Measurements from ENCODE around the gene AMBRA1. TPM values are rescaled to one million over a fixed set of nuclear protein-coding genes. Genes with fewer than 3 reads are reported as not detected.

Gene AMBRA1
- total RNA-seq, 4 donors from 2014 or later, result 36.0 to 59.2 (median 51.9) TPM

DNA sequence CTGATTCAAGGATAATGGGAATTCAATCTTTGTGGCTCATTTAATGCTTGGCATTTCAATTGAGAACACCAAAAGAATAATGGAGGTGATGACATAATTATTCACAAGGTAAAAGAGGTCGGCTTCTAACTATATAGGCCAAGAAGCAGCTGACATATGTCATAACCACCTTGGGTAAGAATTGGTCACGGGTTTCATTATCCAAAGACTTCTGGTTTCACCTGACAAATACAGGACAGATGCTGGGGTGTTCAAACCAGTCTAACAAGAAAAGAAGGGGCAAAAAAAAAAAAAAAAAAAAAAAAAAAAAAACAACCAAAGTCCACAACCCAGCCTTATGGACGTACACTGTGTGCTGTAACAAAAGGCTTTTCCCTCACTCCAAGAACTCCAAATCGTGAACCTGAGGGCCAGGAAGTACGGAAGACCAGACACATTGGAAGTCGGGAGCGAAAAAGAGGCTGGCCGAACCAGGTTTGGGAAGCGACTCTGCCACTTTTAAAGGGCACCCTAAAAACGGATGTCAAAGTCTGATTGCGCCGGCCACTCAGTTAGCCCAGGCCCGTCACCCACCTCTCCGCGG is 22.8 kb upstream of the AMBRA1 start:
- Histone ChIP-seq H3K4me3 (replicated peaks in 1 of 3) (peak overlapping the region in 2 of 3 donors; percentile 89 to 94), H3K36me3 (peaks cover 0 to 3% of the 10 kb centered on the region in 2 donors), H3K27me3 (no peaks in the 10 kb centered on the region), H3K27ac (peak overlapping the region in 2 of 3 donors; percentile 87 to 97), H3K4me1 (peaks cover 11 to 26% of the 10 kb centered on the region in 2 donors), H3K9me3 (no peaks in the 10 kb centered on the region)
- TF ChIP-seq CTCF (IDR thresholded peaks at IDR 0.05), result no peak
- WGBS, 2 donors, result 4 to 5% methylated on average over 14 to 15 of the region's 15 CpGs
- intact Hi-C loops (cut with DNase I), result loop anchor here (10.0 kb wide), 2 partner anchors 72 to 222 kb away; partner anchors contain the start of gene CHRM4
- no peak for DNase-seq

DNA sequence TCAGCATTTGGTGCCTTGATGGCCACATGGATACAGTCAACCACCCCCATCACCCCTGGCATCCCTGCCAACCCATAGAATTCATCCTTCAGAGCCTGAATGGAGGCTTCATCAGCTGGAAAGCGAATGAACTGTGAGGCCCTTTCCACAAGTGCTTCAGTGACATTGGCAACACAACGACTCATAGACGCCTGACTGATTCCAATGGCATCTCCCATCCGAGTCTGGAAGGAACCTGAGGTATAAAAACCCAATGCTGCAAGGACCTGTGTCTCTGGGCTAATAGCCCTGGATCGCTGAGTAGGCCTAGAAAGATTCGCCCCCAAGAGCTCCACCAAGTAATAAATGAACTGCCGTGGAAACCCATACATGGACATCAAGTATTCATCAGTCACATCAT is 21.9 kb upstream of the AMBRA1 start:
- H3K27ac ChIP-seq, result no peak overlapping the region
- no peaks in the 10 kb centered on the region for H3K9me3 ChIP-seq
- 89 to 93% methylated on average over 7 of the region's 7 CpGs for WGBS, 2 donors
- H3K4me1 ChIP-seq, result peaks cover 11 to 26% of the 10 kb centered on the region in 2 donors
- intact Hi-C loops (cut with DNase I), result loop anchor here (10.0 kb wide), 2 partner anchors 71 to 221 kb away; partner anchors contain the start of gene CHRM4
- TF ChIP-seq CTCF (IDR thresholded peaks at IDR 0.05), result no peak
- TF ChIP-seq POLR2A (IDR thresholded peaks at IDR 0.05), result no peak
- H3K27me3 ChIP-seq, result no peaks in the 10 kb centered on the region
- no peak overlapping the region for H3K4me3 ChIP-seq (replicated peaks in 1 of 3)
- DNase-seq, result no peak
- H3K36me3 ChIP-seq, result no peaks in the 10 kb centered on the region

- Histone ChIP-seq H3K4me1 (peaks cover 0 to 12% of the 10 kb centered on the region in 2 donors), H3K9me3 (no peaks in the 10 kb centered on the region), H3K4me3 (replicated peaks in 1 of 3) (no peak overlapping the region), H3K27me3 (no peaks in the 10 kb centered on the region), H3K27ac (no peak overlapping the region), H3K36me3 (no peaks in the 10 kb centered on the region)
- no peak for TF ChIP-seq POLR2A (IDR thresholded peaks at IDR 0.05)
- no peak for TF ChIP-seq CTCF (IDR thresholded peaks at IDR 0.05)
- intact Hi-C loops (cut with DNase I), result loop anchor here (10.0 kb wide), 2 partner anchors 68 to 218 kb away; partner anchors contain the start of gene CHRM4
- WGBS, 2 donors, result 91 to 92% methylated on average over 2 of the region's 2 CpGs
- DNase-seq, result no peak
Measured at GRCh38 chr11:46612326-46612725, 18.5 kb upstream of the AMBRA1 start.

DNA sequence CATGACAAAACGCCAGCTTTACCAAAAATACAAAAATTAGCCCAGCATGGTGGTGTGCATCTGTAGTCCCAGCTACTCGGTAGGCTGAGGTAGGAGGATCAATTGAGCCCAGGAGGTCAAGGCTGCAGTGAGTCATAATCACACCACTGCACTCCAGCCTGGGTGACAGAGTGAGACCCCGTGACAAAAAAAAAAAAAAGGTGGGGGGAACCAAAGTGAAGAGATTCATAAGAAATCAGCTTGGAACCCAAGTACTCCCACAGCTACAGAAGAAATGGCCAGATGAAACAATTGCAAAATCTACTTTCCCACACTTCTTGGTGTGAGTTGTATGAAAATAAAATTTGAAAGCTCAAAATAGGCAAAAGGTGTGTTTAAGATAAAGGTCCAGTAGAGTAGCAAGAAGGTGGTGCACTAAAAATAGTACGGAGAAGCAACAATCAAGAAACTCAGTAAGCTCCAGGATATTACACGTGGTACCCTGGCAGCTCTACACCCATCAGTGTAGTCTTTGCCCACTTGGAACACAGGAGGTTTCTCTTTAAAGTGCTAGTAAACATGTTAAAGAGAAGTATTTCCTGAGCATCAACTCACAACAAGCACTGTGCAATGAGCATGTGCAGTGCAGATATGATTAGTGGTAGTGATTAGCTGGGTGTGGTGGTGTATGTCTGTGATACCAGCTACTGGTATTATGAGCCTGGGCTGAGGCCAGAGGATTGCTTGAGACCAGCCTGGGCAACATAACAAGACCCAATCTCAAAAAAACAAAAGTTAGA is 17.9 kb upstream of the AMBRA1 start:
- intact Hi-C loops (cut with DNase I), result loop anchor here (10.0 kb wide), 2 partner anchors 67 to 217 kb away; partner anchors contain the start of gene CHRM4
- H3K27me3 ChIP-seq, result no peaks in the 10 kb centered on the region
- TF ChIP-seq CTCF (IDR thresholded peaks at IDR 0.05), result no peak
- TF ChIP-seq POLR2A (IDR thresholded peaks at IDR 0.05), result no peak
- H3K36me3 ChIP-seq, result no peaks in the 10 kb centered on the region
- H3K9me3 ChIP-seq, result no peaks in the 10 kb centered on the region
- WGBS, 2 donors, result 76 to 80% methylated on average over 5 of the region's 5 CpGs
- DNase-seq, result no peak
- H3K4me3 ChIP-seq (replicated peaks in 1 of 3), result no peak overlapping the region
- H3K4me1 ChIP-seq, result peaks cover 0 to 12% of the 10 kb centered on the region in 2 donors
- no peak overlapping the region for H3K27ac ChIP-seq

DNA sequence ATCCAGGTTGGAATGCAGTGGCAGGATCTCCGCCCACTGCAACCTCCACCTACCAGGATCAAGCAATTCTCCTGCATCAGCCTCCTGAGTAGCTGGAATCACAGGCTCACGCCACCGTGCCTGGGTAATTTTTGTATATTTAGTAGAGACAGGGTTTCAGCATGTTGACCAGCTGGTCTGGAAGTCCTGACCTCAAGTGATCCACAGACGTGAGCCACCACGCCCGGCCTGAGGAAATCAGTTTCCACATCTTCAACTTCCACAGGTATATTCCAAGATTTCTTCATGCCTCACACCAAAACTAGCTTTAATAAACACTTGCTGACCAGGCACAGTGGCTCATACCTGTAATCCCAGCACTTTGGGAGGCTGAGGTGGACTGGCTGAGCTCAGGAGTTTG is 15.6 kb upstream of the AMBRA1 start:
- intact Hi-C loops (cut with DNase I), result no loop called here
- Histone ChIP-seq H3K27me3 (no peaks in the 10 kb centered on the region), H3K4me3 (replicated peaks in 1 of 3) (no peak overlapping the region), H3K4me1 (no peaks in the 10 kb centered on the region), H3K27ac (no peak overlapping the region), H3K9me3 (no peaks in the 10 kb centered on the region), H3K36me3 (no peaks in the 10 kb centered on the region)
- TF ChIP-seq POLR2A (IDR thresholded peaks at IDR 0.05) (no peak), CTCF (IDR thresholded peaks at IDR 0.05) (no peak)
- WGBS, 2 donors, result 95% methylated on average over 6 of the region's 6 CpGs
- DNase-seq, result no peak
